H9 (cell line): ENCODE data around the gene MGLL. TPM values are rescaled to one million over a fixed set of nuclear protein-coding genes. Genes with fewer than 3 reads are reported as not detected.

Experiments
- DNase-seq: peaks from one replicate; pipeline ENCODE4 v3.0.0-alpha.2; 2017
- H2AFZ ChIP-seq: one replicate; pipeline ENCODE4 v1.6.1; 2013; ENCODE audit warnings: mild to moderate bottlenecking, low read length, control low read depth, moderate library complexity
- H2AK5ac ChIP-seq: 2 replicates; pipeline ENCODE4 v1.6.1; 2013; ENCODE audit warnings: low read length, control low read depth, mixed read lengths; ENCODE audit not compliant: insufficient read length
- H2BK120ac ChIP-seq: one replicate; pipeline ENCODE4 v1.6.1; 2013; ENCODE audit warnings: low read depth, mild to moderate bottlenecking, low read length, control low read depth, inconsistent platforms; ENCODE audit not compliant: poor library complexity, severe bottlenecking
- H2BK12ac ChIP-seq: 2 replicates; pipeline ENCODE4 v1.6.1; 2013; ENCODE audit warnings: low read length, control low read depth, mixed read lengths, low read depth; ENCODE audit not compliant: insufficient read length
- H2BK15ac ChIP-seq: 2 replicates; pipeline ENCODE4 v1.6.1; 2013; ENCODE audit warnings: low read depth, low read length, control low read depth
- H2BK20ac ChIP-seq: one replicate; pipeline ENCODE4 v1.6.1; 2013; ENCODE audit warnings: low read depth, mild to moderate bottlenecking, low read length, control low read depth, inconsistent platforms; ENCODE audit not compliant: poor library complexity, severe bottlenecking
- H2BK5ac ChIP-seq: 2 replicates; pipeline ENCODE4 v1.6.1; 2013; ENCODE audit warnings: low read length, control low read depth, mixed read lengths; ENCODE audit not compliant: insufficient read length
- H3K14ac ChIP-seq: 2 replicates; pipeline ENCODE4 v1.6.1; 2013; ENCODE audit warnings: low read length, control low read depth; ENCODE audit not compliant: insufficient read depth
- H3K18ac ChIP-seq: 2 replicates; pipeline ENCODE4 v1.6.1; 2013; ENCODE audit warnings: low read depth, mild to moderate bottlenecking, mixed read lengths, low read length, control low read depth; ENCODE audit not compliant: insufficient read length
- H3K23ac ChIP-seq: 2 replicates; pipeline ENCODE4 v1.6.1; 2013; ENCODE audit warnings: low read length, control low read depth, mixed read lengths, low read depth; ENCODE audit not compliant: insufficient read length
- H3K23me2 ChIP-seq: 2 replicates; pipeline ENCODE4 v1.6.1; 2013; ENCODE audit warnings: low read depth, mild to moderate bottlenecking, mixed read lengths, low read length, control low read depth; ENCODE audit not compliant: insufficient read length, poor library complexity, severe bottlenecking
- H3K27ac ChIP-seq: 2 replicates; pipeline ENCODE4 v1.5.1; 2013; ENCODE audit warnings: low read length, control low read depth, mixed read lengths, low read depth; ENCODE audit not compliant: insufficient read length
- H3K27me3 ChIP-seq: 2 replicates; pipeline ENCODE4 v1.6.1; 2013; ENCODE audit warnings: low read length, control low read depth, inconsistent platforms; ENCODE audit not compliant: insufficient read depth
- H3K4ac ChIP-seq: 2 replicates; pipeline ENCODE4 v1.6.1; 2013; ENCODE audit warnings: low read depth, mild to moderate bottlenecking, control low read depth, inconsistent platforms, low read length, moderate library complexity
- H3K4me1 ChIP-seq: 2 replicates; pipeline ENCODE4 v1.6.1; 2013; ENCODE audit warnings: low read length, control low read depth, inconsistent platforms; ENCODE audit not compliant: insufficient read depth
- H3K4me2 ChIP-seq: 2 replicates; pipeline ENCODE4 v1.6.1; 2013; ENCODE audit warnings: low read length, control low read depth, mixed read lengths; ENCODE audit not compliant: insufficient read length, insufficient read depth
- H3K56ac ChIP-seq: 2 replicates; pipeline ENCODE4 v1.6.1; 2013; ENCODE audit warnings: low read depth, mild to moderate bottlenecking, mixed read lengths, low read length, control low read depth; ENCODE audit not compliant: insufficient read length
- H3K79me1 ChIP-seq: 2 replicates; pipeline ENCODE4 v1.6.1; 2013; ENCODE audit warnings: low read depth, mild to moderate bottlenecking, moderate library complexity, low read length, control low read depth, inconsistent platforms; ENCODE audit not compliant: insufficient read depth, poor library complexity, severe bottlenecking
- H3K79me2 ChIP-seq: 2 replicates; pipeline ENCODE4 v1.6.1; 2013; ENCODE audit warnings: low read length, control low read depth, inconsistent platforms; ENCODE audit not compliant: insufficient read depth
- H3K9ac ChIP-seq: 2 replicates; pipeline ENCODE4 v1.6.1; 2013; ENCODE audit warnings: low read length, control low read depth, mixed read lengths; ENCODE audit not compliant: insufficient read length; ENCODE audit errors: extremely low read depth
- H3K9me3 ChIP-seq: one replicate; pipeline ENCODE4 v1.6.1; 2013; ENCODE audit warnings: low read depth, low read length, inconsistent platforms; ENCODE audit not compliant: control insufficient read depth
- H3T11ph ChIP-seq: one replicate; pipeline ENCODE4 v1.6.1; 2013; ENCODE audit warnings: mild to moderate bottlenecking, low read length, control low read depth, inconsistent platforms
- H4K20me1 ChIP-seq: one replicate; pipeline ENCODE4 v1.6.1; 2013; ENCODE audit not compliant: control insufficient read depth, insufficient read length, insufficient read depth
- H4K5ac ChIP-seq: 2 replicates; pipeline ENCODE4 v1.6.1; 2013; ENCODE audit warnings: low read depth, mild to moderate bottlenecking, mixed read lengths, low read length, control low read depth; ENCODE audit not compliant: insufficient read length
- H4K8ac ChIP-seq: replicated peaks from 2 replicates; pipeline ENCODE4 v1.6.1; 2013; ENCODE audit warnings: low read length, control low read depth, mixed read lengths, low read depth; ENCODE audit not compliant: insufficient read length
- H4K91ac ChIP-seq: 2 replicates; pipeline ENCODE4 v1.6.1; 2013; ENCODE audit warnings: low read depth, mild to moderate bottlenecking, moderate library complexity, mixed read lengths, low read length, control low read depth; ENCODE audit not compliant: insufficient read length
- H3K27ac Mint-ChIP-seq, 3 experiments: 2 replicates in 2 of 3; 3 replicates in 1 of 3; pipeline ENCODE4 v1.8.0; 2020 to 2021; ENCODE audit warnings: mixed read lengths in 3 of 3, mild to moderate bottlenecking in 1 of 3, moderate library complexity in 1 of 3
- H3K27me3 Mint-ChIP-seq: 2 replicates; pipeline ENCODE4 v1.8.0; 2021; ENCODE audit warnings: low read depth, mild to moderate bottlenecking, moderate library complexity, mixed read lengths
- H3K36me3 Mint-ChIP-seq, 3 experiments: 2 replicates in 2 of 3; 3 replicates in 1 of 3; pipeline ENCODE4 v1.8.0; 2020 to 2021; ENCODE audit warnings: low read depth in 3 of 3, mixed read lengths in 3 of 3; ENCODE audit not compliant: insufficient read depth in 1 of 3
- H3K4me1 Mint-ChIP-seq, 2 experiments: 2 replicates each; pipeline ENCODE4 v1.8.0; 2020; ENCODE audit warnings: mixed read lengths in 2 of 2
- H3K4me3 Mint-ChIP-seq, 2 experiments: 2 replicates in 1 of 2; 3 replicates in 1 of 2; pipeline ENCODE4 v1.8.0; 2020 to 2021; ENCODE audit warnings: mild to moderate bottlenecking in 2 of 2, mixed read lengths in 2 of 2, moderate library complexity in 1 of 2
- H3K9me3 Mint-ChIP-seq, 2 experiments: 2 replicates in 1 of 2; 3 replicates in 1 of 2; pipeline ENCODE4 v1.8.0; 2020; ENCODE audit warnings: mild to moderate bottlenecking in 2 of 2, mixed read lengths in 2 of 2, moderate library complexity in 1 of 2
- CTCF ChIP-seq: fragments of 200-600 bp; sonication (generic); conservative IDR thresholded peaks from 3 replicates; pipeline ENCODE4 v1.8.0; 2021; ENCODE audit warnings: antibody characterized with exemption, mild to moderate bottlenecking
- WGBS: extraction: QIAGEN DNeasy Blood & Tissue Kit; methylation state at CpG from one replicate; pipeline ENCODE4 v1.1.7; 2013; ENCODE audit warnings: missing lambda C conversion rate, low lambda C conversion rate, mixed read lengths; ENCODE audit not compliant: insufficient read length; ENCODE audit errors: extremely low coverage; 5-methylcytosine and 5-hydroxymethylcytosine counted together
- total RNA-seq: library from RNA; stranded (reverse); gene quantifications from 2 replicates; pipeline ENCODE4 v1.2.1, GENCODE V29; 2021

The MGLL gene
- total RNA-seq, 1 experiment from 2014 or later = 0.11 TPM

- H4K20me1 ChIP-seq = no peaks in the 10 kb centered on the region
- H3K27me3 Mint-ChIP-seq = peaks cover 14% of the 10 kb centered on the region
- no peak overlapping the region for H2AK5ac ChIP-seq
- H2BK20ac ChIP-seq = no peak overlapping the region
- no peak overlapping the region for H3T11ph ChIP-seq
- no peak overlapping the region for H2BK120ac ChIP-seq
- H3K79me2 ChIP-seq = no peaks in the 10 kb centered on the region
- H3K9me3 ChIP-seq = no peaks in the 10 kb centered on the region
- H3K27ac ChIP-seq = no peak overlapping the region
- H4K8ac ChIP-seq = no peak overlapping the region
- TF ChIP-seq CTCF = no peak
- no peak overlapping the region for H4K5ac ChIP-seq
- H3K14ac ChIP-seq = no peak overlapping the region
- H3K56ac ChIP-seq = no peak overlapping the region
- no peak overlapping the region for H2BK5ac ChIP-seq
- no peak overlapping the region for H2AFZ ChIP-seq
- H3K79me1 ChIP-seq = no peaks in the 10 kb centered on the region
- no peak overlapping the region for H3K18ac ChIP-seq
- H4K91ac ChIP-seq = no peak overlapping the region
- no peaks in the 10 kb centered on the region for H3K36me3 Mint-ChIP-seq
- H3K4me2 ChIP-seq = no peak overlapping the region
- no peak overlapping the region for H3K27ac Mint-ChIP-seq
- DNase-seq = peak; percentile 3
- no peak overlapping the region for H2BK12ac ChIP-seq
- WGBS = no CpG with 5 or more reads among the region's 3 CpGs
- H3K4me1 Mint-ChIP-seq = peaks cover 28 to 35% of the 10 kb centered on the region in 2 experiments
- no peak overlapping the region for H2BK15ac ChIP-seq
- no peaks in the 10 kb centered on the region for H3K23me2 ChIP-seq
- no peak overlapping the region for H3K23ac ChIP-seq
- peaks cover 4% of the 10 kb centered on the region; the same call in 1 of the 2 replicates for H3K4me1 ChIP-seq
- H3K9me3 Mint-ChIP-seq = peaks cover 2 to 4% of the 10 kb centered on the region in 2 experiments; a peak in 3 of 5 replicates
- no peak overlapping the region for H3K4me3 Mint-ChIP-seq
- H3K27me3 ChIP-seq = no peaks in the 10 kb centered on the region
- no peak overlapping the region for H3K4ac ChIP-seq
- H3K9ac ChIP-seq = no peak overlapping the region
Observed at GRCh38 chr3:127709320-127710060, 112.8 kb downstream of the MGLL start.
